ENCODE data around the gene LRRC36.

DNA sequence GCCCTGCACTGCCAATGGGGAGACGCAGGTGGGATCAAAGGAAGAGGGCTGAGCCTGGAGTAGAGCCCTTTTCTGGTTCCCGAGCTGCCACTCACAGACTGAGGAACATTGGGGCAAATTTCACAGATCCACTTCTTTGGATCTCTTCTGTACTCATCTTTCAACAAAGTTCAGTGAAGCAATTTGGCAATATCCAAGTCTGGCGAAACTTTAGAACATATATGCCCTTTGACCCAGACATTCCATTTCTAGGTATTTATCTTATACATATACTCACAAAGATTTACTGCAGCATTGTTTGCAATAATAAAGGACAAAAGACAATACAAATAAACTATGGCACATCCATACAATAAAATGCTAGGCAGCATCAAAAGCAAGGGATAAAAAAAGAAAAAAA, 84.7 kb downstream of the LRRC36 start:
- TF ChIP-seq CTCF (IDR thresholded peaks at IDR 0.05) = no peak
- TF ChIP-seq POLR2A (IDR thresholded peaks at IDR 0.05; ENCODE audit: low read depth) = no peak

All from esophagus muscularis mucosa (tissue), 3 donors.